Omental fat pad (tissue), 4 donors: ENCODE results near the gene FUS. TPM values are rescaled to one million over a fixed set of nuclear protein-coding genes. Genes with fewer than 3 reads are reported as not detected.

Experiments used
- ATAC-seq: fragments of 150-250 bp; one replicate; pipeline ENCODE4 v1.9.1; 2016; ENCODE audit warnings: mild to moderate bottlenecking, moderate library complexity; ENCODE audit not compliant: low FRiP score
- DNase-seq: peaks from one replicate; pipeline ENCODE4 v3.0.0-alpha.2; 2019; ENCODE audit warnings: low spot score
- total RNA-seq, 4 donors: library from RNA; depleted of rRNA; stranded (reverse); fragments of >200 nt; gene quantifications; one replicate each; pipeline ENCODE4 v1.1.0, GENCODE V29; 2016
- TF ChIP-seq, protein P1 (sequence below), 3 donors: fragments of 450-650 bp; IDR thresholded peaks; one replicate each; pipeline ENCODE4 v1.5.1; 2016 to 2017; ENCODE audit warnings: antibody characterized with exemption in 3 of 3, mild to moderate bottlenecking in 3 of 3, moderate library complexity in 2 of 3

Gene FUS
- total RNA-seq, 4 donors from 2014 or later, result 65.0 to 162 (median 116) TPM

GRCh38 chr16:31221357-31222160 is 41.6 kb downstream of the FUS start:
- TF ChIP-seq, protein P1, sequence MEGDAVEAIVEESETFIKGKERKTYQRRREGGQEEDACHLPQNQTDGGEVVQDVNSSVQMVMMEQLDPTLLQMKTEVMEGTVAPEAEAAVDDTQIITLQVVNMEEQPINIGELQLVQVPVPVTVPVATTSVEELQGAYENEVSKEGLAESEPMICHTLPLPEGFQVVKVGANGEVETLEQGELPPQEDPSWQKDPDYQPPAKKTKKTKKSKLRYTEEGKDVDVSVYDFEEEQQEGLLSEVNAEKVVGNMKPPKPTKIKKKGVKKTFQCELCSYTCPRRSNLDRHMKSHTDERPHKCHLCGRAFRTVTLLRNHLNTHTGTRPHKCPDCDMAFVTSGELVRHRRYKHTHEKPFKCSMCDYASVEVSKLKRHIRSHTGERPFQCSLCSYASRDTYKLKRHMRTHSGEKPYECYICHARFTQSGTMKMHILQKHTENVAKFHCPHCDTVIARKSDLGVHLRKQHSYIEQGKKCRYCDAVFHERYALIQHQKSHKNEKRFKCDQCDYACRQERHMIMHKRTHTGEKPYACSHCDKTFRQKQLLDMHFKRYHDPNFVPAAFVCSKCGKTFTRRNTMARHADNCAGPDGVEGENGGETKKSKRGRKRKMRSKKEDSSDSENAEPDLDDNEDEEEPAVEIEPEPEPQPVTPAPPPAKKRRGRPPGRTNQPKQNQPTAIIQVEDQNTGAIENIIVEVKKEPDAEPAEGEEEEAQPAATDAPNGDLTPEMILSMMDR (IDR thresholded peaks at IDR 0.05), result no peak
- DNase-seq (no peak), ATAC-seq (no peak)

- TF ChIP-seq, protein P1 (IDR thresholded peaks at IDR 0.05), result no peak
- DNase-seq (no peak), ATAC-seq (no peak)
Observed at GRCh38 chr16:31223044-31223443, 43.1 kb downstream of the FUS start.

- ATAC-seq (no peak), DNase-seq (no peak)
- TF ChIP-seq, protein P1 (IDR thresholded peaks at IDR 0.05), result no peak
Observed at GRCh38 chr16:31224092-31224955, 44.4 kb downstream of the FUS start.

DNA sequence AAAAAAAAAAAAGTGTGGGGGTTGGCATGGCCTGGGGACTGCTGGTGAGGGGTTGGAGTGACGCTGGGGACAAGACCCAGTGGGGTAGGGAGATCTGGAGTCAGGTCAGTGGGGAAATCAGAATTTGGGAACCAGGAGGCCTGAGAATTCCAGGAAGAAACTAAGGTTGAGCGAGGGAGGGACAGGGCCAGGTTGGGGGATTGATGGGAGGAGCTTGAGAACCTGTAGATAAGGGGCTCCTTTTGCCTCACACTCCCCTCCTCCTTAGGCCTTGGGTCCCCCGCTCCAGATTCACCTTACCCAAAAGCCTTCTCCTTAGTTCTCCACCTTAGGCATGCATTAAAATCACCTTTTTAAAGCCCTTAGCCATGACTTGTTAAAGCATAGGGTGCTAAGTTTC is 45.3 kb downstream of the FUS start:
- TF ChIP-seq, protein P1 (IDR thresholded peaks at IDR 0.05), result no peak
- DNase-seq, result no peak

GRCh38 chr16:31228206-31228605 is 48.3 kb downstream of the FUS start:
- ATAC-seq (no peak), DNase-seq (no peak)
- TF ChIP-seq, protein P1 (IDR thresholded peaks at IDR 0.05), result no peak

More for the DNA sequence above, 45.3 kb downstream of the FUS start:
- ATAC-seq, result no peak

DNA sequence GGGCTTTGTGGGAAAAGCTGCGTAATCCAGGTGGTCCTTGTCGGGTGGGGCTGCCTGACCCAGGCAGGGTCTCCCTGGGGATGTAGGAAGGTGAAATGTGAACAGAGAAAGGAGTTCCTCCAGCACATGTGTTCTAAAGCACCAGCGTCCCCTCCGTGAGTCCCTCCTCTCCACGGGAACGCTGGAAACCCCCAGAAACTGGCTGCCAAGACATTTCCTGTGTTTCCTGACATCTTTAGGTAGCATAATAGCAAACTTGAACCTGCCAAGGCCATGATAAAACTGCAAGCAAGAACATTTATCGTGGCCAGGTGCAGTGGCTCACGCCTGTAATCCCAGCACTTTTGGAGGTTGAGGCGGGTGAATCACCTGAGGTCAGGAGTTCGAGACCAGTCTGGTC is 49.6 kb downstream of the FUS start:
- TF ChIP-seq, protein P1 (IDR thresholded peaks at IDR 0.05), result no peak
- DNase-seq (no peak), ATAC-seq (no peak)
